ENCODE data around the gene PLAC8.

DNA sequence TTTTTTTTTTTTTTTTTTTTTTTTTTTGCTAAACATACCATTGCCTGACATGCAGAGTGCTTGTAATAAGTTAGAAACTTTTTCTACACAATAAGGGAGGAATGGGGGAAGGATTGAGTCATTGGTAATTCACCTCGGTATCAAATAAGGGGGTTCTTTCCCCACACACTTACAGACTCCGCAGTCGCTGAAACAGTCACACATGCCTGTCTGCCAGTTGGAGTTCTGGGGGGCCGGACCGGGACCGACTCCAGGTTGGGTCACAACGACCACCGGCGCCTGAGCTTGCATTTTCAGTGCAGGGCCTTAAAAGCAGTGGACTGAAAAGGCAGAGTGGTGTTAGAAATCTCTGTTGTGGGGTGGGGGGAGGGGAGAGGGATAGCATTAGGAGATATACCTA lies 6.9 kb downstream of the PLAC8 start:
- TF ChIP-seq SIN3A (conservative IDR thresholded peaks at IDR 0.05 in 1 of 2, IDR thresholded peaks at IDR 0.05 in 1 of 2; ENCODE audit: low read depth in 1 of 2, low read length in 2 of 2) (no peak), CTCF (IDR thresholded peaks at IDR 0.05; ENCODE audit: control extremely low read depth in 1 of 3, insufficient read depth in 1 of 3, low read depth in 1 of 3, low read length in 3 of 3) (no peak), CHD2 (IDR thresholded peaks at IDR 0.05; ENCODE audit: low read length) (no peak)
